Measurements from ENCODE around the gene ADAMTS9. TPM values are rescaled to one million over a fixed set of nuclear protein-coding genes. Genes with fewer than 3 reads are reported as not detected.

ADAMTS9 gene
- total and polyA plus RNA-seq, 8 donors = 5.5 to 107 (median 30.5) TPM

- no peak overlapping the region for H3K4me3 ChIP-seq
- H3K9me3 ChIP-seq = no peaks in the 10 kb centered on the region
- no peak overlapping the region for H3K27ac ChIP-seq
- peaks cover 0 to 30% (median 9%) of the 10 kb centered on the region in 4 donors for H3K36me3 ChIP-seq
- no peak for DNase-seq
- H3K27me3 ChIP-seq = no peaks in the 10 kb centered on the region
- no peaks in the 10 kb centered on the region for H3K4me1 ChIP-seq
- WGBS, 5 donors = 34 to 66% (median 40%) methylated on average over 3 of the region's 3 CpGs
- intact Hi-C loops (cut with DNase I; ENCODE audit: low total_unique reads) = no loop called here
- TF ChIP-seq EP300 (IDR thresholded peaks at IDR 0.05) = no peak
- TF ChIP-seq, protein P1, sequence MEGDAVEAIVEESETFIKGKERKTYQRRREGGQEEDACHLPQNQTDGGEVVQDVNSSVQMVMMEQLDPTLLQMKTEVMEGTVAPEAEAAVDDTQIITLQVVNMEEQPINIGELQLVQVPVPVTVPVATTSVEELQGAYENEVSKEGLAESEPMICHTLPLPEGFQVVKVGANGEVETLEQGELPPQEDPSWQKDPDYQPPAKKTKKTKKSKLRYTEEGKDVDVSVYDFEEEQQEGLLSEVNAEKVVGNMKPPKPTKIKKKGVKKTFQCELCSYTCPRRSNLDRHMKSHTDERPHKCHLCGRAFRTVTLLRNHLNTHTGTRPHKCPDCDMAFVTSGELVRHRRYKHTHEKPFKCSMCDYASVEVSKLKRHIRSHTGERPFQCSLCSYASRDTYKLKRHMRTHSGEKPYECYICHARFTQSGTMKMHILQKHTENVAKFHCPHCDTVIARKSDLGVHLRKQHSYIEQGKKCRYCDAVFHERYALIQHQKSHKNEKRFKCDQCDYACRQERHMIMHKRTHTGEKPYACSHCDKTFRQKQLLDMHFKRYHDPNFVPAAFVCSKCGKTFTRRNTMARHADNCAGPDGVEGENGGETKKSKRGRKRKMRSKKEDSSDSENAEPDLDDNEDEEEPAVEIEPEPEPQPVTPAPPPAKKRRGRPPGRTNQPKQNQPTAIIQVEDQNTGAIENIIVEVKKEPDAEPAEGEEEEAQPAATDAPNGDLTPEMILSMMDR (IDR thresholded peaks at IDR 0.05) = no peak
- TF ChIP-seq POLR2A (IDR thresholded peaks at IDR 0.05) = no peak
- no peak for TF ChIP-seq POLR2AphosphoS5 (IDR thresholded peaks at IDR 0.05)
Measured at GRCh38 chr3:64520334-64520733, 167.5 kb downstream of the ADAMTS9 start.

DNA sequence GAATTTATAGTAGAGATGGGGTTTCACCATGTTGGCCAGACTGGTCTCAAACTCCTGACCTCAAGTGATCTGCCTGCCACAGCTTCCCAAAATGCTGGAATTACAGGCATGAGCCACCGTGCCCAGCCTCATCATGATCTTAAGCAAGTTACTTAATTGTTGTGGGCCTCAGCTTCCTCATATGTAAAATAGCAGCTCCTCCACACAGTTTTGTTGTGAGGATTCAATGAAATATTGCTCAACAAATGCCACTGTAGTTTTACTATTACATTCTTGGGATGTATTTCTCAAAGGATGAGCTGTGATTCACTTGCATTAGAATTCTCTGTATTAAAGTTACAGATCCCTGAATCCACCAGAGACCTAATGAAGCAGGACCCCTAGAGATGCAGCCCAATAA, 168.8 kb downstream of the ADAMTS9 start:
- DNase-seq = no peak
- H3K4me3 ChIP-seq = no peak overlapping the region
- H3K9me3 ChIP-seq = no peaks in the 10 kb centered on the region
- no peaks in the 10 kb centered on the region for H3K27me3 ChIP-seq
- intact Hi-C loops (cut with DNase I; ENCODE audit: low total_unique reads) = no loop called here
- TF ChIP-seq EP300 (IDR thresholded peaks at IDR 0.05) (no peak), POLR2AphosphoS5 (IDR thresholded peaks at IDR 0.05) (no peak), POLR2A (IDR thresholded peaks at IDR 0.05) (no peak)
- TF ChIP-seq, protein P1 (IDR thresholded peaks at IDR 0.05) = no peak
- peaks cover 0 to 28% (median 9%) of the 10 kb centered on the region in 4 donors for H3K36me3 ChIP-seq
- H3K27ac ChIP-seq = no peak overlapping the region
- no peaks in the 10 kb centered on the region for H3K4me1 ChIP-seq
- WGBS, 5 donors = 72 to 88% (median 87%) methylated on average over 1 of the region's 1 CpG

GRCh38 chr3:64518496-64518895, 169.3 kb downstream of the ADAMTS9 start:
- Histone ChIP-seq H3K9me3 (no peaks in the 10 kb centered on the region), H3K27me3 (no peaks in the 10 kb centered on the region), H3K4me3 (no peak overlapping the region), H3K36me3 (peaks cover 0 to 28% (median 9%) of the 10 kb centered on the region in 4 donors), H3K27ac (no peak overlapping the region), H3K4me1 (no peaks in the 10 kb centered on the region)
- intact Hi-C loops (cut with DNase I; ENCODE audit: low total_unique reads) = no loop called here
- no peak for DNase-seq
- WGBS, 5 donors = 72 to 88% (median 74%) methylated on average over 5 to 6 of the region's 6 CpGs
- TF ChIP-seq EP300 (IDR thresholded peaks at IDR 0.05) = no peak

DNA sequence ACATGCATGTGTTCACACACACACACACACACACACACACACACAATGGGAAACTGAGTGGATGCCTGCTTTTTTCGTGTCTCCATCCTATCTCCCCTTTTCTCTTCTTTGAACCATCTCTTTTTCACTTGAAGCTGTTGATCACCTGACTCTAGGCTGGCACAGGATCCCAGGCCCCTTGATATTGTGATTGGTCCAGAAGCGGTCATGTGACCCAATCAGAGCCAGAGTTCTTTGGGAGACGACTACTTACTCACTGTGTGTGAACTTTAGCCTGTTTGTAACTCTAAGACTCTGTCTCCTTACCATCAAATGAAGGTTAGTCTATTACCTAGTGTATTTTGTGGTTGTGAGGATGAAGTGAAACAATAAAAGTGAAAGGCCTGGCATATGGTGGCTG, 172.9 kb downstream of the ADAMTS9 start:
- no peak for DNase-seq
- WGBS, 5 donors = 79 to 87% (median 82%) methylated on average over 3 of the region's 3 CpGs
- intact Hi-C loops (cut with DNase I; ENCODE audit: low total_unique reads) = no loop called here

DNA sequence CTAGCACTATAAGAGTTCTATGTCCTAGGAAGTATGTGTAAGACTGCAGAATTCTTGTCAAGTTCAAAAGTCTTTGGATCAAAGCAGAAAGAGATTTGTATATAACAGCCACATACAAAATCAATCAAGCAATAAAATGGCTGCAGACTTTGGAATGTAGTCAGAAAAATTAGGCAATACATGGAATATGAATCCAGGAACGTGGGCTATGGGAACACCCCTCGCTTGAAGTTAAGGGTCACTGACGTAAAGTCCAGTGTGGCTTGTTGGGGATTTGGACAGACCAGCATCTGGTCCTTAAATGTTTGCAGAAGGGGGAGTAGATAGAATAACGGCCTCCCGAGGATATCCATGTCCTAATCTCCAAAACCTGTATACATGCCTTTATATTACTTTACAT, 178.6 kb downstream of the ADAMTS9 start:
- intact Hi-C loops (cut with DNase I; ENCODE audit: low total_unique reads) = no loop called here
- TF ChIP-seq, protein P1 (IDR thresholded peaks at IDR 0.05) = no peak
- TF ChIP-seq EP300 (IDR thresholded peaks at IDR 0.05) (no peak), POLR2A (IDR thresholded peaks at IDR 0.05) (no peak), POLR2AphosphoS5 (IDR thresholded peaks at IDR 0.05) (no peak)
- Histone ChIP-seq H3K9me3 (peaks cover 0 to 6% (median 0%) of the 10 kb centered on the region in 4 donors), H3K4me3 (no peak overlapping the region), H3K27ac (no peak overlapping the region), H3K4me1 (no peaks in the 10 kb centered on the region), H3K36me3 (no peaks in the 10 kb centered on the region), H3K27me3 (no peaks in the 10 kb centered on the region)
- no peak for DNase-seq
- WGBS, 5 donors = 70 to 81% (median 75%) methylated on average over 5 of the region's 5 CpGs

More for the DNA sequence above, 172.9 kb downstream of the ADAMTS9 start:
- Histone ChIP-seq H3K4me3 (no peak overlapping the region), H3K36me3 (peaks cover 0 to 12% (median 5%) of the 10 kb centered on the region in 4 donors), H3K27me3 (no peaks in the 10 kb centered on the region), H3K4me1 (no peaks in the 10 kb centered on the region), H3K9me3 (no peaks in the 10 kb centered on the region), H3K27ac (no peak overlapping the region)
- TF ChIP-seq POLR2A (IDR thresholded peaks at IDR 0.05) (no peak), EP300 (IDR thresholded peaks at IDR 0.05) (no peak), POLR2AphosphoS5 (IDR thresholded peaks at IDR 0.05) (no peak)
- TF ChIP-seq, protein P1 (IDR thresholded peaks at IDR 0.05) = no peak
